Measurements from ENCODE around the gene MT2A. TPM values are rescaled to one million over a fixed set of nuclear protein-coding genes. Genes with fewer than 3 reads are reported as not detected.

Gene MT2A
- total RNA-seq, 1 donor from 2014 or later, result 419 TPM

- peaks cover 31% of the 10 kb centered on the region for H3K4me1 Mint-ChIP-seq (ENCODE audit: unreplicated experiment)
- peaks cover 23% of the 10 kb centered on the region for H3K27me3 Mint-ChIP-seq (ENCODE audit: unreplicated experiment)
- no peak overlapping the region for H3K27ac Mint-ChIP-seq (ENCODE audit: unreplicated experiment)
These were observed 50.0 kb downstream of the MT2A start for GRCh38 chr16:56658327-56658875.

More at GRCh38 chr16:56658327-56658875, 50.0 kb downstream of the MT2A start:
- no peak for TF ChIP-seq CTCF (IDR thresholded peaks at IDR 0.05)
- DNase-seq (ENCODE audit: extremely low spot score, unreplicated experiment), result no peak
- H3K4me3 Mint-ChIP-seq (ENCODE audit: unreplicated experiment), result peak overlapping the region; percentile 91
- peaks cover 1% of the 10 kb centered on the region for H3K36me3 Mint-ChIP-seq (ENCODE audit: unreplicated experiment)
- no peaks in the 10 kb centered on the region for H3K9me3 Mint-ChIP-seq (ENCODE audit: unreplicated experiment)

Other genes with a start within 250 kb of the MT2A start
- 117 and 136 TPM in 2 replicates for gene AMFR, start 183.0 kb upstream of the MT2A start, total RNA-seq
- 103 and 105 TPM in 2 replicates for gene NUDT21, start 157.3 kb upstream of the MT2A start, total RNA-seq
- 46.3 and 50.6 TPM in 2 replicates for gene OGFOD1, start 157.0 kb upstream of the MT2A start, total RNA-seq
- 58.7 and 66.0 TPM in 2 replicates for gene BBS2, start 88.6 kb upstream of the MT2A start, total RNA-seq
- gene MT4, start 43.5 kb upstream of the MT2A start, total RNA-seq, result not detected in 2 replicates
- not detected in 2 replicates for gene MT3, start 19.1 kb upstream of the MT2A start, total RNA-seq
- gene MT1E, start 17.2 kb downstream of the MT2A start, total RNA-seq, result 37.5 and 43.6 TPM in 2 replicates
- gene MT1M, start 24.1 kb downstream of the MT2A start, total RNA-seq, result 0.44 and 1.2 TPM in 2 replicates
- not detected in 2 replicates for gene MT1A, start 30.1 kb downstream of the MT2A start, total RNA-seq
- not detected in 2 replicates for gene MT1B, start 43.3 kb downstream of the MT2A start, total RNA-seq
- 12.7 and 14.9 TPM in 2 replicates for gene MT1F, start 49.4 kb downstream of the MT2A start, total RNA-seq
- not detected in 2 replicates for gene MT1G, start 59.5 kb downstream of the MT2A start, total RNA-seq
- not detected in 2 replicates for gene MT1H, start 61.2 kb downstream of the MT2A start, total RNA-seq
- gene MT1X, start 73.9 kb downstream of the MT2A start, total RNA-seq, result 63.8 and 67.5 TPM in 2 replicates
- gene NUP93, start 121.5 kb downstream of the MT2A start, total RNA-seq, result 81.7 and 85.1 TPM in 2 replicates